ENCODE measurements around the gene PRDM11.

The PRDM11 gene

DNA sequence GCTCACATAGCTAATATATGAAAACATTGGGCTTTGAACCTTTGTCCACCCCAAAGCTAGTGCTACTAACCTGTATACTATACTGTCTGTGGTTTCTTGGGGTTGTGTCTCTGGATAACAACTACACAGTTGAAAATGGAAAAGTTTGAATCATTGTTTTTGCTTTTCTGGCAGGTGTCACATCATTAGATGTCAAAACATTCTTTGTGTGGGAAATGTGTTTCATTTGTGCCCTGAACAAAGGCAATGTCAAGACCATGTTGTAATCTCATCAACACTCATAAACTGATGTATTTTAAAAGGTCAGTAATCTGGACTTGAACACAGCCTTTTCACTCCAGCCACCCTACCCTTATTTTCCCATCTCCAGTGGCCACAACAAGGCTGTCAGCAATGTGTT, 123.2 kb downstream of the PRDM11 start:
- DNase-seq, result no peak

DNA sequence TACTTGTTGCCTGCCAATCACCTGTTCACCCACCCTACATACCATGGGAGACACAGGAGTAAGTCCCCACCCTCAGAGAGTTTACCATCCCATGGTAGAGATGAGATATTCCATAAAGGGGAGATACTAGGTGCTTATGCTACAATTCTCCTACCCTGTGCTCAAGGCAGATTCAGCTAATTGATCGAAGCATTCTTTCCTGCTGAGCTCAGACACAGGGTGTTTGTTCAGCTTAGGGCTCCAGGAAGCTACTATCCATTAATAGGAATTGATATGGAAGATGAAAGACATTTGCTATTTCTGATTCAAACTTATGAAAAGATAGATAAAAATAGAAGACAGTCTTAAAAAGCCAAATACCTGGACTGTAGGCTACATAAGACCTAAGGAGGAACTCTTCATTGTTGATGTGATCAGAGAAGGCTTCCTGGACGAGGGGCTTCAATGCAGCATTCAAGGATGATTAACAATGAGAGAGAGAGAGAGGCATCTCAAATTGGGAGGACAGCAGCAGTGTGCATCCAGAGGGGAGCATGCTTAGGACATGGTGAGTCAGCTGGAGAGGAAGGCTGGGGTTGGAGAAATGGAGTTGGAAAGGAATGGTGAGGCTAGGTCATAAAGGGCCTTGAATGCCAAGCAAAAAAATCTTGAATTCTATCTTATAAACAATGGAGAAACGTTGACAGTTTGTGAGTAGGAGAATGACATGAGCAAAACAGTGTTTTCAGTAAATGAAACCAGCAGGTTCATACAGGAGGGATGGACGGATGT, 124.7 kb downstream of the PRDM11 start:
- DNase-seq, result no peak

DNA sequence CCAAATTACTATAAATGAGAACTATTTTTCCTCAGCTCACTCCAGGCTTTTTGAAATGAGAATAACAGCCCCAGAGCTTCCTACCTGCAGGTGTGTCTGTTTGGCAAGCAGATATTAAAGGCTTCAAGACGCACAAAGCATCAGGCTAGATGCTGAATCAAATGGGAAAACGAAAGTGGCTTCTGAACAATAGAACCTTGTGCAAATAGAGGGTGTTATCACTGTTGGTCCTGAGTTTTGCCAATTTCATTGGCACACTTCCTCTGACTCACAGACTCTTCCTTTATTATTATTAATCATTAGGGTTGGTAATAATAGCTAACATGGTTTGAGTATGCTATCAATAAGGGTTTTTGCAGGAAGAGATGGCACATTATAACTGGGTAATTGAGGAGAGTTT, 126.3 kb downstream of the PRDM11 start:
- DNase-seq, result no peak

- no peak for DNase-seq
These were observed 127.1 kb downstream of the PRDM11 start for GRCh38 chr11:45273509-45273908.

GRCh38 chr11:45274206-45274605, 127.8 kb downstream of the PRDM11 start:
- DNase-seq, result no peak

DNA sequence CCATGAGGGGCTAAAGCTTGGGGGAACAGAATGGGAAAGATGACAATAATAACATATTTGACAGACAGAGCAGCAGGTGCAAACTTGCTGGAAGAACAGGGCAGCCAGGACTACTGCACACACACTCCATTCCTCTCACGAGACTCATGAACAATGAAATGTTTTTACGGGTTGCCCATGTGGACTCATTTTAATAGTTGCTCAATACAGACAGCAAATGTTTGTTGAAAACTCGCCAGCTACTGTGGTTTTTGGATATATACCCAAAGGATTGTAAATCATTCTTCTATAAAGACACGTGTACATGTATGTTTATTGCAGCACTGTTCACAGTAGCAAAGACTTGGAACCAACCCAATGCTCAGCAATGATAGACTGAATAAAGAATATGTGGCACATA, 129.4 kb downstream of the PRDM11 start:
- DNase-seq, result no peak

DNA sequence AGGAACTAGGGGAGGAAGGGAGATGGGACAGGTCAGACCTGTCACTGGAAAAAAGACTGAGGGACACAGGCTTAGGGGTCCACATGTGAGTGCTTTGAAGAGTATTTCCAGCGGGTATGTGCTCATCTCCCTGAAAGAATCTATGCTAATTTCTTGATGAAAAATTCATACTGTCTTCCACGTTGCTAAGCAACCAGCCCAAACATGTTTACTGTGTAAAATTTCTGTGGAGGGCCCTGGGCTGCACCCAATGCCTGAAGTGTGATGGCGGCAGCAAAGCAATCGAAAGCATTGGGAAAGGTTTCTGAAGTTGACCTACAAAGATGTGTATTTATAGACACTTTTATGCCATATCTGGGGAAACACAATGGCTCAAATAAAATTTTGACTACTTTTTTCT, 132.3 kb downstream of the PRDM11 start:
- no peak for DNase-seq

- no peak for DNase-seq
These were observed 133.2 kb downstream of the PRDM11 start for GRCh38 chr11:45279645-45280044.

DNA sequence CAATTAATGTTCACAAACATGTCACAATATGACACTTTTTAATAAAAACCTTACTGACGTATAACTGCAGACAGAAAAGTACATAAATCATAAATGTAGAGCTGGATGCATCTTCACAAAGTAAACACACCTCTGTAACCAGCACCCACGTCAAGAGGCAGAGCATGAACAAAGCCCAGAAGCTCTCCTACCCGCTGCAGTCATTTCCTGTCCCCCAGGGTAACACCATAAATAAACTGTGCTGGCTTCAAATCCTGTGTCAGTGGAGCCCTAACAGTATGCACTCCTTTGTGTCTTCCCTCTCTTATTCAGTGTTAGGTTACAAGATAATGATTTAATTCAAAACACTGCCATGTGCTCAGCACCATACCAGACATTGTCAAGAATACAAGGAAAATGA, 134.0 kb downstream of the PRDM11 start:
- no peak for DNase-seq

GRCh38 chr11:45282081-45282480, 135.6 kb downstream of the PRDM11 start:
- DNase-seq, result no peak

All from DMS79 (cell line).